SW480 (cell line): ENCODE measurements around the gene DGKE.

Experiments
- DNase-seq: peaks from one replicate; pipeline ENCODE4 v3.0.0-alpha.2; 2016; ENCODE audit warnings: low spot score

The DGKE gene

DNA sequence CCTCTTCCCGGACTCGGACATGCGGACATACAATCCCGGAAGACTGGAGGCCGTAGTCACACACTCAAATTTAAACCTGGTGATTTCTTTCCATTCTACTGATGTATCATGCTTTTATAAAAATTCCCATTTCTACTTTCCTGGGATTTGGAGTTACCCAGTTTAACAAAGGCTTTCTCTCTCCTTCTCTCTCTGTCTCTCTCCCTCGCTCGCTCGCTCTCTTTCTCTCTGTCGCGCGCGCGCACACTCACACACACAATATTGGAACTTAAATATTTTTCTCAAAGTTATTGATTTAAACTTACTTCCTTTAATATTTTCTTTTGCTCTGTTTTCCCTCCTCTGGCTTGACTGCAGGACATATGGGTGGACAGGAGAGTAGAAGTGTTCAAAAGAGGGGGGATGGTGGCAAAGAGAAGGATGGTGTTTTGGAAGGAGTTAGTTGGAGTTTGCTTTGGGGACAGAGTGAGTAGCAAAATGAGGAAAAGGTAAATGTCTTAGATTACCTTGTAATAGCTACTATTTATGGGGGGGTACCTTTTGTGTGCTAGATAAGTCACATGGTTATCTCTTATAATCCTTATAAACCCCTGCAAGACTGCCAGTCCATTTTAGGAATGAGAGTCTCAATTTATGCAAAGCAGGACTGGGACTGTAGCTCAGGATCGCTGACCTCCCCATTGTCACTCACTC, 80.8 kb downstream of the DGKE start:
- peak; percentile 38 for DNase-seq

DNA sequence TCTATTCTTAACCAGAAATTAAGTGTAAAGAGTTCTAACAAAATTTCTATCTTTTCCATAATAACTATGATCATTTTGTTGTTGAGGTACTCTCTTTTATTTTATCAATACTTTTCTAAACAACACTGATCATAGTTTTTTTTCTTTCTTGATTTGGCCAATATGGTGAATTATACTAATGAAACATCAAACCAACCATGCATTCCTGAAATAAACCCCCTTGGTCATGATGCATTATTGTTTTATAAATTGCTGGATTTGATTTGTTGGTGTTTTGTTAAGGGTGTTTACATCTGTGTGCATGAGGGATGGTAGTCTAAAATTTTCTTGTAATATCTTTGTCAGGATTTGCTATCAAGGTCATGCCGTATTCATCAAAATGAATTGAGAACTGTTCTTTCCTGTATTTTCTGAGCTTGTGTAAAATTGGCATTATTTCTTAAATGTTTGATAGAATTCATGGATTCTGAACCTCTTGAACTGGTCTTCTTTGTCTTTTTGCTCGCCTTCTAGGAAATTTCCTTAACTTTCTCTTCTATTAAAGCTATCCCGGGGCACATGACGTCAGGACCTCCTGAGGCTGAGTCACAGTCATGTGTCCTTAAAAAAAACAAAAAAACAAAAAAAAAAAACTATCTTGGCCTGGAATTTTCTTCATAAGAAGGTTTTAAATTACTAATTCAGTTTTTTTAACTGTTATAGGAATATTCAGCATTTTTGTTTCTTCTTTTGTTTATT, 83.8 kb downstream of the DGKE start:
- no peak for DNase-seq

DNA sequence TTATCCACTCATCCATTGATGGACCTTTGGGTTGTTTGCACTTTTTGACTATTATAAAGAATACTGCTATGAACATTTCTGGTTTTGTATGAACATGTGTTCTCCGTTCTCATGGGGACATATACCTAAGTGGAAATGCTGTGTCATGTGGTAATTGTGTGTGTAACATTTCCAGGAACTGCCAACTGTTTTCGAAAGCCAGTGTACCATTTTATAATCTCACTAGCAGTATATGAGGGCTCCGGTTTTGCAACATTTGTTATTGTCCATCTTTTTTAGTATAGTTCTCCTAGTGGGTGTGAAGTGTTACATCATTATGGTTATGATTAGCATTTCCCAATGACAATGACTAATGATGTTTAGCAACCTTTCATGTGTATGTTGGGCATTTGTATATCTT, 85.0 kb downstream of the DGKE start:
- no peak for DNase-seq
